HUES48 (cell line): ENCODE data around the gene MLYCD.
A peak's percentile ranks its signal among the peaks of the same experiment; 100 is the strongest.

Source experiments
- H3K27ac ChIP-seq: one replicate; pipeline ENCODE4 v1.7.0; 2013; ENCODE audit warnings: low read depth, low read length, inconsistent platforms
- H3K27me3 ChIP-seq: 2 replicates; pipeline ENCODE4 v1.6.1; 2013; ENCODE audit warnings: mild to moderate bottlenecking, low read length; ENCODE audit not compliant: control insufficient read depth, insufficient read depth
- H3K36me3 ChIP-seq: 2 replicates; pipeline ENCODE4 v1.6.1; 2013; ENCODE audit warnings: low read length; ENCODE audit not compliant: control insufficient read depth, insufficient read depth
- H3K4me1 ChIP-seq: 2 replicates; pipeline ENCODE4 v1.6.1; 2013; ENCODE audit warnings: mild to moderate bottlenecking, low read length; ENCODE audit not compliant: control insufficient read depth, insufficient read depth
- H3K4me3 ChIP-seq: 2 replicates; pipeline ENCODE4 v1.5.1; 2013; ENCODE audit warnings: mild to moderate bottlenecking, low read depth, low read length
- H3K9ac ChIP-seq: 2 replicates; pipeline ENCODE4 v1.6.1; 2013; ENCODE audit warnings: mild to moderate bottlenecking, low read depth, low read length, moderate library complexity
- H3K9me3 ChIP-seq: 2 replicates; pipeline ENCODE4 v1.6.1; 2013; ENCODE audit warnings: low read length; ENCODE audit not compliant: control insufficient read depth, insufficient read depth

MLYCD gene

DNA sequence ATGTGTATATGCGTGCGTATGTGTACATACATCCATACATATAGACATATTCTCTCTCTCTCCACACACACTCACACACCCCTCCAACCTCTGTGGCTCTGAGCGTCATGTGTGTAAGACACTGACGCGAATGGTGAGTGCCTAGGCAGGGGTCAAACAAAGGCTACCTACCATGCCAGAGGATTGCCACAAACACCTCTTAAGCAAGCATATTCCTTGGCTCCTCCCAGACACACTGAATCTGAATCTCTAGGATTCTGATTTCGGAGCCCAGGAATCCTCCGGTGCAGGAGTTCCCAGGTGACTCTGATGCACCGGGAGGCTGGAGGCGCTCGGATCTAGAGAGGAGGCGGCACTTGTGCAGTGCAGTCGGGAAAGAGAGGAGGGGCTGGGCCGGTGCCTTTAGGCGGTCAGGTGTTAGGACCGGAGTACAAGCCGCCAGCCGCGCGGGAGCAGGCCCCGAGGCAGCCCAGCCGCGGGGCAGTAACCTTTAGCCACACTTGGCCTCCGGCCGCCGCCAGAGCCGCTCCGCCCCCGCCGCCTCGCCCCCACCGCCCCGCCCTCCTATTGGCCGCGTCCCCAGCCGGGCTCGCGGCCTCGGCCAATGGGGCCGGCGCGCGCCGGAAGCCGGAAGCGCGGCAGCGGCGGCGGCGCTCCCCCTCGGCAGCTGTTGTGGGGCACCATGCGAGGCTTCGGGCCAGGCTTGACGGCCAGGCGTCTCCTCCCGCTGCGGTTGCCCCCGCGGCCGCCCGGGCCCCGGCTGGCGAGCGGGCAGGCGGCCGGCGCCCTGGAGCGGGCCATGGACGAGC lies at the start of gene MLYCD:
MLYCD (plus strand) TSS at position 653 of the 809 bp plus-strand sequence; CDS start at position 683, 30 bp downstream.
- Histone ChIP-seq H3K36me3 (no peaks in the 10 kb centered on the region), H3K4me1 (peaks cover 12% of the 10 kb centered on the region), H3K27ac (peak within 1 kb of the TSS; percentile 59), H3K9me3 (no peaks in the 10 kb centered on the region), H3K27me3 (peaks cover 9% of the 10 kb centered on the region; the same call in 1 of the 2 replicates), H3K4me3 (peak within 1 kb of the TSS; percentile 75), H3K9ac (peak within 1 kb of the TSS; percentile 52)

DNA sequence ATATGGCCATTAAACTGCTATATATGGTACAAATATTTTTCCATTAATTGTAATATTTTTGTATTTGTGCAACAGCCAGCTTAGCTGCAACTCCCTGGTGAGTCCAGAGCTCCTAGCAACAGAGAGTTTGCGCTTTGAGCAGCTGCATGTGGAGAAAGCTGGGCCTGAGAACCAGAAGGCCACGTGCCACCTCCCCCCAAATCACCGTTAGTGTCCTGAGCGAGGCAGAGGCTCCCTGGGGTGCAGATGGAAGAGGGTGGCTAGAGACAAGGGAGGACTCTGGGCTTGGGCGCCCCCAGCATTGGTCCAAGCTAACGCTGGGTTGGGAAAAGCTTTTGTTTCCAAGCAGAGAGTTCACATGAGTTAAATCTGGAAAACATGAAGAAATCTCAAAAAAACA lies 49.5 kb upstream of the MLYCD start:
- Histone ChIP-seq H3K4me3 (no peak overlapping the region), H3K36me3 (no peaks in the 10 kb centered on the region), H3K9ac (no peak overlapping the region), H3K9me3 (no peaks in the 10 kb centered on the region), H3K4me1 (peaks cover 25% of the 10 kb centered on the region), H3K27ac (no peak overlapping the region), H3K27me3 (no peaks in the 10 kb centered on the region)

GRCh38 chr16:83850947-83851346 lies 48.0 kb upstream of the MLYCD start:
- H3K9ac ChIP-seq = no peak overlapping the region
- peaks cover 24% of the 10 kb centered on the region for H3K4me1 ChIP-seq
- H3K4me3 ChIP-seq = no peak overlapping the region
- H3K27me3 ChIP-seq = no peaks in the 10 kb centered on the region
- no peaks in the 10 kb centered on the region for H3K36me3 ChIP-seq
- H3K9me3 ChIP-seq = no peaks in the 10 kb centered on the region
- no peak overlapping the region for H3K27ac ChIP-seq

GRCh38 chr16:83851473-83851872 lies 47.4 kb upstream of the MLYCD start:
- Histone ChIP-seq H3K9me3 (no peaks in the 10 kb centered on the region), H3K27me3 (no peaks in the 10 kb centered on the region), H3K36me3 (no peaks in the 10 kb centered on the region), H3K4me3 (no peak overlapping the region), H3K9ac (no peak overlapping the region), H3K4me1 (peaks cover 24% of the 10 kb centered on the region), H3K27ac (no peak overlapping the region)

GRCh38 chr16:83852774-83853173 lies 46.1 kb upstream of the MLYCD start:
- Histone ChIP-seq H3K4me3 (no peak overlapping the region), H3K27ac (no peak overlapping the region), H3K36me3 (no peaks in the 10 kb centered on the region), H3K9ac (no peak overlapping the region), H3K27me3 (no peaks in the 10 kb centered on the region), H3K4me1 (peaks cover 18% of the 10 kb centered on the region), H3K9me3 (no peaks in the 10 kb centered on the region)

GRCh38 chr16:83853834-83854233 lies 45.1 kb upstream of the MLYCD start:
- Histone ChIP-seq H3K4me3 (no peak overlapping the region), H3K27ac (no peak overlapping the region), H3K9ac (no peak overlapping the region), H3K36me3 (no peaks in the 10 kb centered on the region), H3K4me1 (peaks cover 12% of the 10 kb centered on the region), H3K9me3 (no peaks in the 10 kb centered on the region), H3K27me3 (no peaks in the 10 kb centered on the region)

GRCh38 chr16:83854420-83854819 lies 44.5 kb upstream of the MLYCD start:
- no peak overlapping the region for H3K27ac ChIP-seq
- peaks cover 12% of the 10 kb centered on the region for H3K4me1 ChIP-seq
- H3K4me3 ChIP-seq = no peak overlapping the region
- no peak overlapping the region for H3K9ac ChIP-seq
- H3K27me3 ChIP-seq = no peaks in the 10 kb centered on the region
- no peaks in the 10 kb centered on the region for H3K9me3 ChIP-seq
- no peaks in the 10 kb centered on the region for H3K36me3 ChIP-seq

- H3K9me3 ChIP-seq = no peaks in the 10 kb centered on the region
- H3K27ac ChIP-seq = no peak overlapping the region
- H3K36me3 ChIP-seq = no peaks in the 10 kb centered on the region
- no peak overlapping the region for H3K9ac ChIP-seq
- H3K4me3 ChIP-seq = no peak overlapping the region
- H3K4me1 ChIP-seq = peaks cover 8% of the 10 kb centered on the region; the same call in 1 of the 2 replicates
- no peaks in the 10 kb centered on the region for H3K27me3 ChIP-seq
These were observed 42.1 kb upstream of the MLYCD start for GRCh38 chr16:83856792-83857191.

- H3K4me1 ChIP-seq = peaks cover 8% of the 10 kb centered on the region; the same call in 1 of the 2 replicates
- H3K27me3 ChIP-seq = no peaks in the 10 kb centered on the region
- H3K9me3 ChIP-seq = no peaks in the 10 kb centered on the region
- H3K4me3 ChIP-seq = no peak overlapping the region
- H3K9ac ChIP-seq = no peak overlapping the region
- no peaks in the 10 kb centered on the region for H3K36me3 ChIP-seq
- no peak overlapping the region for H3K27ac ChIP-seq
These were observed 39.6 kb upstream of the MLYCD start for GRCh38 chr16:83859265-83859664.

- Histone ChIP-seq H3K27me3 (no peaks in the 10 kb centered on the region), H3K4me3 (no peak overlapping the region), H3K4me1 (peaks cover 8% of the 10 kb centered on the region; the same call in 1 of the 2 replicates), H3K9ac (no peak overlapping the region), H3K36me3 (no peaks in the 10 kb centered on the region), H3K27ac (no peak overlapping the region), H3K9me3 (no peaks in the 10 kb centered on the region)
These were observed 36.3 kb upstream of the MLYCD start for GRCh38 chr16:83862661-83863060.

- no peak overlapping the region for H3K4me3 ChIP-seq
- no peaks in the 10 kb centered on the region for H3K27me3 ChIP-seq
These were observed 35.2 kb upstream of the MLYCD start for GRCh38 chr16:83863682-83864081.

More at GRCh38 chr16:83863682-83864081, 35.2 kb upstream of the MLYCD start:
- Histone ChIP-seq H3K9ac (no peak overlapping the region), H3K4me1 (peaks cover 8% of the 10 kb centered on the region; the same call in 1 of the 2 replicates), H3K9me3 (no peaks in the 10 kb centered on the region), H3K27ac (no peak overlapping the region), H3K36me3 (no peaks in the 10 kb centered on the region)
